Activated CD8-positive, alpha-beta memory T cell treated with anti-CD3 and anti-CD28 coated beads, Interleukin-2, amount 10 ng/mL, durations not matched to agents 7 days and 5 days (primary cell): Measurements from ENCODE around the gene FSIP2. TPM values are rescaled to one million over a fixed set of nuclear protein-coding genes. Genes with fewer than 3 reads are reported as not detected.
"Not testable (repeated sequence)": the region's sequence is repeated elsewhere in the genome, so short reads cannot be mapped to it uniquely, and the experiment has no call there.

Experiments used
- ATAC-seq: fragments of 150-1000 bp; cut with Tn5 transposase; one replicate; pipeline ENCODE4 v1.10.0; 2021; ENCODE audit warnings: moderate library complexity
- CTCF ChIA-PET: fragments of 350-600 bp; sonication (Branson Sonifier 250); formaldehyde crosslinking; loops from one replicate; lab custom pipeline; 2021; ENCODE audit warnings: antibody characterized with exemption; lab: Charles Lee
- DNase-seq: peaks from one replicate; pipeline ENCODE4 v3.0.0-alpha.2; 2020
- H3K27ac Mint-ChIP-seq: one replicate; pipeline ENCODE4 v1.8.0; 2021; ENCODE audit warnings: mild to moderate bottlenecking, mixed read lengths
- H3K27me3 Mint-ChIP-seq: one replicate; pipeline ENCODE4 v1.8.0; 2021; ENCODE audit warnings: mixed read lengths
- H3K36me3 Mint-ChIP-seq: one replicate; pipeline ENCODE4 v1.8.0; 2021; ENCODE audit warnings: mild to moderate bottlenecking, mixed read lengths
- H3K4me1 Mint-ChIP-seq: one replicate; pipeline ENCODE4 v1.8.0; 2021; ENCODE audit warnings: mixed read lengths
- H3K4me3 Mint-ChIP-seq: one replicate; pipeline ENCODE4 v1.8.0; 2021; ENCODE audit warnings: mild to moderate bottlenecking, moderate library complexity, mixed read lengths
- H3K9me3 Mint-ChIP-seq: one replicate; pipeline ENCODE4 v1.8.0; 2022; ENCODE audit warnings: low read depth, mixed read lengths
- total RNA-seq, 2 experiments: library from RNA; stranded (reverse); gene quantifications; one replicate each; pipeline ENCODE4 v1.2.3, GENCODE V29; 2021

Gene FSIP2
- total RNA-seq, 2 experiments from 2014 or later: 0.09 TPM

GRCh38 chr2:185823773-185824172 lies 85.2 kb downstream of the FSIP2 start:
- H3K4me1 Mint-ChIP-seq: no peaks in the 10 kb centered on the region
- H3K9me3 Mint-ChIP-seq: peaks cover 4% of the 10 kb centered on the region
- no peak for ATAC-seq
- no peak overlapping the region for H3K4me3 Mint-ChIP-seq
- no peak overlapping the region for H3K27ac Mint-ChIP-seq
- no peak for DNase-seq
- no peaks in the 10 kb centered on the region for H3K27me3 Mint-ChIP-seq
- H3K36me3 Mint-ChIP-seq: no peaks in the 10 kb centered on the region
- CTCF ChIA-PET: no interaction called here

GRCh38 chr2:185825557-185825956 lies 87.0 kb downstream of the FSIP2 start:
- H3K27ac Mint-ChIP-seq: no peak overlapping the region
- no peak overlapping the region for H3K4me3 Mint-ChIP-seq
- H3K4me1 Mint-ChIP-seq: no peaks in the 10 kb centered on the region
- ATAC-seq (no peak), DNase-seq (no peak)
- peaks cover 4% of the 10 kb centered on the region for H3K9me3 Mint-ChIP-seq
- no peaks in the 10 kb centered on the region for H3K36me3 Mint-ChIP-seq
- CTCF ChIA-PET: no interaction called here
- H3K27me3 Mint-ChIP-seq: no peaks in the 10 kb centered on the region

GRCh38 chr2:185828326-185828725 lies 89.7 kb downstream of the FSIP2 start:
- no peak overlapping the region for H3K27ac Mint-ChIP-seq
- CTCF ChIA-PET: no interaction called here
- no peak overlapping the region for H3K4me3 Mint-ChIP-seq
- ATAC-seq (no peak), DNase-seq (no peak)
- no peaks in the 10 kb centered on the region for H3K27me3 Mint-ChIP-seq
- H3K9me3 Mint-ChIP-seq: peaks cover 2% of the 10 kb centered on the region
- no peaks in the 10 kb centered on the region for H3K4me1 Mint-ChIP-seq
- H3K36me3 Mint-ChIP-seq: no peaks in the 10 kb centered on the region

- no peak for ATAC-seq
Observed at GRCh38 chr2:185833864-185834263, 95.3 kb downstream of the FSIP2 start.

GRCh38 chr2:185835974-185836373 lies 97.4 kb downstream of the FSIP2 start:
- Mint-ChIP-seq H3K27me3 (no peaks in the 10 kb centered on the region), H3K27ac (no peak overlapping the region), H3K4me1 (no peaks in the 10 kb centered on the region), H3K4me3 (no peak overlapping the region), H3K9me3 (peaks cover 2% of the 10 kb centered on the region), H3K36me3 (no peaks in the 10 kb centered on the region)
- DNase-seq (no peak), ATAC-seq (no peak)
- CTCF ChIA-PET: no interaction called here

More at GRCh38 chr2:185833864-185834263, 95.3 kb downstream of the FSIP2 start:
- Mint-ChIP-seq H3K4me1 (no peaks in the 10 kb centered on the region), H3K4me3 (no peak overlapping the region), H3K36me3 (no peaks in the 10 kb centered on the region), H3K27me3 (no peaks in the 10 kb centered on the region), H3K9me3 (peaks cover 2% of the 10 kb centered on the region), H3K27ac (no peak overlapping the region)
- CTCF ChIA-PET: no interaction called here
- no peak for DNase-seq

- ATAC-seq (no peak), DNase-seq (no peak)
- Mint-ChIP-seq H3K27me3 (no peaks in the 10 kb centered on the region), H3K36me3 (no peaks in the 10 kb centered on the region), H3K27ac (no peak overlapping the region), H3K4me3 (no peak overlapping the region), H3K4me1 (no peaks in the 10 kb centered on the region), H3K9me3 (peaks cover 4% of the 10 kb centered on the region)
- CTCF ChIA-PET: no interaction called here
Observed at GRCh38 chr2:185854885-185855284, 116.3 kb downstream of the FSIP2 start.

GRCh38 chr2:185857691-185858090 lies 119.1 kb downstream of the FSIP2 start:
- Mint-ChIP-seq H3K27me3 (no peaks in the 10 kb centered on the region), H3K4me3 (no peak overlapping the region), H3K36me3 (no peaks in the 10 kb centered on the region), H3K4me1 (no peaks in the 10 kb centered on the region), H3K9me3 (peaks cover 4% of the 10 kb centered on the region), H3K27ac (no peak overlapping the region)
- no peak for ATAC-seq
- no peak for DNase-seq
- CTCF ChIA-PET: no interaction called here

- ATAC-seq (no peak), DNase-seq (no peak)
- Mint-ChIP-seq H3K9me3 (peaks cover 8% of the 10 kb centered on the region), H3K27ac (no peak overlapping the region), H3K4me3 (no peak overlapping the region), H3K4me1 (no peaks in the 10 kb centered on the region), H3K36me3 (no peaks in the 10 kb centered on the region), H3K27me3 (no peaks in the 10 kb centered on the region)
- CTCF ChIA-PET: no interaction called here
Observed at GRCh38 chr2:185859506-185859905, 120.9 kb downstream of the FSIP2 start.

- Mint-ChIP-seq H3K4me1 (no peaks in the 10 kb centered on the region), H3K9me3 (peaks cover 4% of the 10 kb centered on the region), H3K27me3 (no peaks in the 10 kb centered on the region), H3K4me3 (no peak overlapping the region), H3K36me3 (no peaks in the 10 kb centered on the region), H3K27ac (no peak overlapping the region)
- ATAC-seq (no peak), DNase-seq (no peak)
- CTCF ChIA-PET: no interaction called here
Observed at GRCh38 chr2:185860321-185860720, 121.7 kb downstream of the FSIP2 start.

- Mint-ChIP-seq H3K4me3 (no peak overlapping the region), H3K27me3 (no peaks in the 10 kb centered on the region), H3K9me3 (peaks cover 4% of the 10 kb centered on the region), H3K4me1 (no peaks in the 10 kb centered on the region), H3K36me3 (no peaks in the 10 kb centered on the region), H3K27ac (no peak overlapping the region)
- CTCF ChIA-PET: no interaction called here
- DNase-seq (no peak), ATAC-seq (no peak)
Observed at GRCh38 chr2:185862657-185863398, 124.2 kb downstream of the FSIP2 start.

GRCh38 chr2:185864468-185865260 lies 126.1 kb downstream of the FSIP2 start:
- CTCF ChIA-PET, H3K4me3 Mint-ChIP-seq, H3K36me3 Mint-ChIP-seq, H3K27me3 Mint-ChIP-seq, H3K27ac Mint-ChIP-seq, H3K4me1 Mint-ChIP-seq, DNase-seq, ATAC-seq, H3K9me3 Mint-ChIP-seq: not testable (repeated sequence)

- Mint-ChIP-seq H3K36me3 (no peaks in the 10 kb centered on the region), H3K27ac (no peak overlapping the region), H3K9me3 (no peaks in the 10 kb centered on the region), H3K4me1 (no peaks in the 10 kb centered on the region), H3K27me3 (no peaks in the 10 kb centered on the region), H3K4me3 (no peak overlapping the region)
- ATAC-seq (no peak), DNase-seq (no peak)
- CTCF ChIA-PET: no interaction called here
Observed at GRCh38 chr2:185875136-185875931, 136.7 kb downstream of the FSIP2 start.

GRCh38 chr2:185876234-185876633 lies 137.6 kb downstream of the FSIP2 start:
- Mint-ChIP-seq H3K36me3 (no peaks in the 10 kb centered on the region), H3K4me3 (no peak overlapping the region), H3K9me3 (no peaks in the 10 kb centered on the region), H3K4me1 (no peaks in the 10 kb centered on the region), H3K27me3 (no peaks in the 10 kb centered on the region), H3K27ac (no peak overlapping the region)
- CTCF ChIA-PET: no interaction called here
- ATAC-seq (no peak), DNase-seq (no peak)
